Measurements from ENCODE around the gene AK4. TPM values are rescaled to one million over a fixed set of nuclear protein-coding genes. Genes with fewer than 3 reads are reported as not detected.

The AK4 gene
- total RNA-seq, 4 donors from 2014 or later: 1.4 to 2.6 (median 1.8) TPM

GRCh38 chr1:65211331-65211730 lies 63.3 kb downstream of the AK4 start:
- no peaks in the 10 kb centered on the region for H3K9me3 ChIP-seq
- no peak overlapping the region for H3K27ac ChIP-seq
- H3K4me1 ChIP-seq: no peaks in the 10 kb centered on the region
- DNase-seq (no peak), ATAC-seq (no peak)
- no peak overlapping the region for H3K4me3 ChIP-seq
- TF ChIP-seq, protein P1, sequence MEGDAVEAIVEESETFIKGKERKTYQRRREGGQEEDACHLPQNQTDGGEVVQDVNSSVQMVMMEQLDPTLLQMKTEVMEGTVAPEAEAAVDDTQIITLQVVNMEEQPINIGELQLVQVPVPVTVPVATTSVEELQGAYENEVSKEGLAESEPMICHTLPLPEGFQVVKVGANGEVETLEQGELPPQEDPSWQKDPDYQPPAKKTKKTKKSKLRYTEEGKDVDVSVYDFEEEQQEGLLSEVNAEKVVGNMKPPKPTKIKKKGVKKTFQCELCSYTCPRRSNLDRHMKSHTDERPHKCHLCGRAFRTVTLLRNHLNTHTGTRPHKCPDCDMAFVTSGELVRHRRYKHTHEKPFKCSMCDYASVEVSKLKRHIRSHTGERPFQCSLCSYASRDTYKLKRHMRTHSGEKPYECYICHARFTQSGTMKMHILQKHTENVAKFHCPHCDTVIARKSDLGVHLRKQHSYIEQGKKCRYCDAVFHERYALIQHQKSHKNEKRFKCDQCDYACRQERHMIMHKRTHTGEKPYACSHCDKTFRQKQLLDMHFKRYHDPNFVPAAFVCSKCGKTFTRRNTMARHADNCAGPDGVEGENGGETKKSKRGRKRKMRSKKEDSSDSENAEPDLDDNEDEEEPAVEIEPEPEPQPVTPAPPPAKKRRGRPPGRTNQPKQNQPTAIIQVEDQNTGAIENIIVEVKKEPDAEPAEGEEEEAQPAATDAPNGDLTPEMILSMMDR (IDR thresholded peaks at IDR 0.05 in 4 of 5, conservative IDR thresholded peaks at IDR 0.05 in 1 of 5): no peak
- no peak for TF ChIP-seq POLR2A (IDR thresholded peaks at IDR 0.05)
- intact Hi-C loops (cut with DNase I; ENCODE audit: low total_unique reads) (no loop called here), in situ Hi-C loops (cut with MboI; ENCODE audit: low sequenced_read_pairs in 4 of 4) (loop anchor here in 3 of 4 donors (25.0 kb wide), 2 partner anchors 349 to 476 kb away; no protein-coding TSS in a partner anchor)
- H3K27me3 ChIP-seq: no peaks in the 10 kb centered on the region
- H3K36me3 ChIP-seq: no peaks in the 10 kb centered on the region

DNA sequence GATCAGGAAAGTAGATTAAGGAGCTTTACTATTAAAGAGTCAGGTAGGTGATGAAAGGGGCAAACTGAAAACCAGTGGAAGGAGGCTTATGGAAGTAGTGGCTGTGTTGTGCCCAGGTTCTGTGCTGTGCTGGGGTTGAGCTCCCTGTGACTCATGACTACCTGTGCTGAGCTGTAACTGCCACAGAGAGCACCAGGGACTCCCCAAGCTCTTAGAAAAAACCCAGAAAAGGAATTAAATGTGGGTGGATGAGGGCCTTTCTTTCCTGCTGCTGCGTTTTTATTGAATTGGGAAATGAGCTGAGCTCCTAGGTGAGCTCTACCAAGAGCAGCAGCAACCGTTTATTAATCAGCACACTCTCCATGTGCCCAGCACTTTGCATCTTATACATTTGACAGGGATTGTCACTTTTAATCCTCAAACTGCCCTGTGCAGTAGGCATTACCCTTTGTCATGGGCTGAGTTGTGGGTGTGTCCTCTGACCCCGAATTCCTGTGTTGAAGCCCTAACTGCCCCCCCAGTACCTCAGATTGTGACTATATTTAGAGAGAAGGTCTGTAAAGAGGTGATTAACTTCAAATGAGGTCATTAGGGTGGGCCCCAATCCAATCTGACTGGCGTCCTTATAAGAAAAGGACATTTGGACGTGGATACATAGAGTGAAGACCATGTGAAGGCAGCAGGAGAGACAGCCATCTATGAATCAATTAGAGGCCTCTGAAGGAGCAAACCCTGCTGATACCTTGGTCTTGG lies 65.4 kb downstream of the AK4 start:
- no peaks in the 10 kb centered on the region for H3K36me3 ChIP-seq
- no peaks in the 10 kb centered on the region for H3K4me1 ChIP-seq
- H3K27ac ChIP-seq: no peak overlapping the region
- ATAC-seq (no peak), DNase-seq (no peak)
- no peaks in the 10 kb centered on the region for H3K9me3 ChIP-seq
- H3K4me3 ChIP-seq: no peak overlapping the region
- no peak for TF ChIP-seq POLR2A (IDR thresholded peaks at IDR 0.05)
- TF ChIP-seq, protein P1 (IDR thresholded peaks at IDR 0.05 in 4 of 5, conservative IDR thresholded peaks at IDR 0.05 in 1 of 5): no peak
- in situ Hi-C loops (cut with MboI; ENCODE audit: low sequenced_read_pairs in 4 of 4): loop anchor here in 3 of 4 donors (25.0 kb wide), 2 partner anchors 351 to 474 kb away; no protein-coding TSS in a partner anchor
- H3K27me3 ChIP-seq: no peaks in the 10 kb centered on the region
- intact Hi-C loops (cut with DNase I; ENCODE audit: low total_unique reads): no loop called here

DNA sequence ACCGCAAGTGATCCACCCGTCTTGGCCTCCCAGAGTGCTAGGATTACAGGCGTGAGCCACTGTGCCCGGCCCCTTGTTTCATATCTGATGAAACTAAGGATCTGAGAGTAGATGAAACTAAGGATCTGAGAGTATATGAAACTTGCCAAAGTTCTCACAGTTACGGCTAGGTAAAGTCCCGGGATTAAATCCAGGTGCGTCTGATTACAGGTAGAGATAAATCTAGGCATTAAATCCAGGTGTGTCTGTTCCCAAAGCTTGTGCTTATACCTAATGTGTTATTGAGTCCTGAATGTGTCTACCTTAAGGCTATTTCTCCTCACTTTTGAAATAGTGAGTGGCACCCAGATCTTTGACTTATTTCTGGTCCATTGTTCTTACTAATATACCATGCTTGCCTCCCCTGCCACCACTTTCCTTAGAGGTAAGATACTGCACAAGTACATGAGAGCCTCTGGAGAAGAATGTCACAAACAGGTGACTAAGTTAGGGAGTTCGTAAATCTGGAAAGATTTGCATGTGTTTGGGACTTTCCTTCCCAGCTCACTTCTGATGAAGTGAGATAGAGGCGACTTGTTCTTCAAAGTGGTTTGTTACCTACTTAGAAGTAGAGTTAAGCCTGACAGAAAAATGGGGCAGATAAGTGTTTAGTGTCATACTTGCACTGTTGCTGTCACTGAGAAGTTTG lies 66.5 kb downstream of the AK4 start:
- no peak overlapping the region for H3K27ac ChIP-seq

DNA sequence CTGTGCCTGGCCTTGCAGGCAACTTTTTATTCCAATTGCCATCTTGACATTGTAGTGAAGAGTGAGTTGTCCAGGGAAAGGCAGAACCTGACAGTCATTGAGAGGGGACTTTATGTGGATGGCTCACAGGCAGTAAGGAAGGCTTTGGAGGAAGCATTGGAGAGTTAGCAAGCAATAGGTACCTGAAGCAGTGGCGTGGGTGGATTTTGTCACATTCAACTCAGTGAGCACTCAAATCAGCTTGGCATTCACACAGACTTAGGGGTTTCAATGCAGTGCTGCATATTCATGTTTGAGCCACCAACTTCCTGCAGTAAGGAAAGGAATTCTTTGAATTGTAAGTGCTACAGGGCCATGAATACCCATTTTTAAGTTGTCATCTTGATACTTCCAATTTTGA lies 69.0 kb downstream of the AK4 start:
- H3K27me3 ChIP-seq: no peaks in the 10 kb centered on the region
- intact Hi-C loops (cut with DNase I; ENCODE audit: low total_unique reads) (no loop called here), in situ Hi-C loops (cut with MboI; ENCODE audit: low sequenced_read_pairs in 4 of 4) (loop anchor here in 3 of 4 donors (25.0 kb wide), 2 partner anchors 355 to 470 kb away; no protein-coding TSS in a partner anchor)
- H3K4me3 ChIP-seq: no peak overlapping the region
- no peaks in the 10 kb centered on the region for H3K36me3 ChIP-seq
- no peak for DNase-seq
- ATAC-seq: no peak
- H3K27ac ChIP-seq: no peak overlapping the region
- H3K9me3 ChIP-seq: no peaks in the 10 kb centered on the region
- TF ChIP-seq, protein P1 (IDR thresholded peaks at IDR 0.05 in 4 of 5, conservative IDR thresholded peaks at IDR 0.05 in 1 of 5): no peak
- TF ChIP-seq POLR2A (IDR thresholded peaks at IDR 0.05): no peak
- no peaks in the 10 kb centered on the region for H3K4me1 ChIP-seq

More for the DNA sequence above, 66.5 kb downstream of the AK4 start:
- no peak for TF ChIP-seq POLR2A (IDR thresholded peaks at IDR 0.05)
- TF ChIP-seq, protein P1 (IDR thresholded peaks at IDR 0.05 in 4 of 5, conservative IDR thresholded peaks at IDR 0.05 in 1 of 5): no peak
- Histone ChIP-seq H3K9me3 (no peaks in the 10 kb centered on the region), H3K4me3 (no peak overlapping the region), H3K4me1 (no peaks in the 10 kb centered on the region), H3K36me3 (no peaks in the 10 kb centered on the region), H3K27me3 (no peaks in the 10 kb centered on the region)
- ATAC-seq: no peak
- DNase-seq: no peak
- intact Hi-C loops (cut with DNase I; ENCODE audit: low total_unique reads): no loop called here
- in situ Hi-C loops (cut with MboI; ENCODE audit: low sequenced_read_pairs in 4 of 4): loop anchor here in 3 of 4 donors (25.0 kb wide), 2 partner anchors 352 to 473 kb away; no protein-coding TSS in a partner anchor
